ENCODE measurements around the gene BAIAP3. TPM values are rescaled to one million over a fixed set of nuclear protein-coding genes. Genes with fewer than 3 reads are reported as not detected.

The BAIAP3 gene
- total RNA-seq, 2 donors from 2014 or later, result 2.5 to 15.7 TPM

DNA sequence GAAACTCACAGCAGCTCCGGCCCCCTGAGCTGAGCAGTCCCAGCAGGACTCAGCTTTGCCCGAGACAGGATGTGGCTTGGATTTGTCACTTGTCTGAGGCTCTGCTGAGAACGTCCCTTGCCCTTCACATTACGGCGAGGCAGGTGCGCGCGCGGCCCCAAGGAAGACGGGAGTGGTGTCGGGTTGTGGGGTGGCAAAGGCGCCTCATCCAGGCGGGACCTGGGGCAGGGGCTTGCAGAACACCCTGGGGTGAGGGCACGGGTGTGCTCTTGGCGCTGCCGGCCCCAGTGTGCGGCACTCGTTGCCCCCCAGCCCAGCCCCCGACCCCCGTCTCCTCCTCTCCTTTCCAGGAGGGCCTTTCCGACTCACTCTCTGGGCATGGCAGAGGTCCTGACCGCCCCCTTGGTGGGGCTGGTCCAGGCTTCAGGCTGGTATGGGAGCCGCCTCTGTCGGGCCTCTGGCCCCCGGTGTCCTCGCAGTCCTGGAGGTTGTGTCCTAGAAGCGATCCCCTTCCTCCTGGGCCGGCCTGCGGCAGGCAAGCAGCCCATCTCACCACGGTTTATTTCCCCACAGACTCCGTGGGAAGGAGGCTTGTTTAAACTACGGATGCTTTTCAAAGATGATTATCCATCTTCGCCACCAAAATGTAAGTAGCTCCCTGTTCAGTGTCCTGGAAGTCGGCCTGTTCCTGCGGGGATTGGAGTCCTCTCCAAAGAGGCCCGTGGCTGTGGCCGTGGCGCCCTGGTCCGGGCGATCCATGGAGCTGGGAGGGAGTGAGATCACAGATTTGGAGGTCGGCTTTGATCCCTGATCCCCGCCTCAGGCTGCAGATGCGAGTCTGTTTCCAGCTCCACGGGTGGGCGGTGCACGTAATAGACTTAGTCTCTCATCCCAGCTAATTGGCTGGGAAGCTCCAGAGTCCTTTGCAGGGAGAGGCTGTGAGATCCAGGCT is 18.1 kb upstream of the BAIAP3 start:
- ATAC-seq (ENCODE audit: insufficient number of reproducible peaks, low FRiP score, low read depth) (no peak), DNase-seq (ENCODE audit: low spot score) (no peak)
- Histone ChIP-seq H3K4me1 (ENCODE audit: control insufficient read depth in 1 of 2, low read depth in 2 of 2) (peaks cover 19 to 37% of the 10 kb centered on the region in 2 donors), H3K9me3 (no peaks in the 10 kb centered on the region), H3K27ac (no peak overlapping the region), H3K4me3 (no peak overlapping the region), H3K36me3 (peaks cover 66% of the 10 kb centered on the region), H3K27me3 (replicated peaks; ENCODE audit: insufficient read depth) (no peaks in the 10 kb centered on the region)
- TF ChIP-seq, protein P1, sequence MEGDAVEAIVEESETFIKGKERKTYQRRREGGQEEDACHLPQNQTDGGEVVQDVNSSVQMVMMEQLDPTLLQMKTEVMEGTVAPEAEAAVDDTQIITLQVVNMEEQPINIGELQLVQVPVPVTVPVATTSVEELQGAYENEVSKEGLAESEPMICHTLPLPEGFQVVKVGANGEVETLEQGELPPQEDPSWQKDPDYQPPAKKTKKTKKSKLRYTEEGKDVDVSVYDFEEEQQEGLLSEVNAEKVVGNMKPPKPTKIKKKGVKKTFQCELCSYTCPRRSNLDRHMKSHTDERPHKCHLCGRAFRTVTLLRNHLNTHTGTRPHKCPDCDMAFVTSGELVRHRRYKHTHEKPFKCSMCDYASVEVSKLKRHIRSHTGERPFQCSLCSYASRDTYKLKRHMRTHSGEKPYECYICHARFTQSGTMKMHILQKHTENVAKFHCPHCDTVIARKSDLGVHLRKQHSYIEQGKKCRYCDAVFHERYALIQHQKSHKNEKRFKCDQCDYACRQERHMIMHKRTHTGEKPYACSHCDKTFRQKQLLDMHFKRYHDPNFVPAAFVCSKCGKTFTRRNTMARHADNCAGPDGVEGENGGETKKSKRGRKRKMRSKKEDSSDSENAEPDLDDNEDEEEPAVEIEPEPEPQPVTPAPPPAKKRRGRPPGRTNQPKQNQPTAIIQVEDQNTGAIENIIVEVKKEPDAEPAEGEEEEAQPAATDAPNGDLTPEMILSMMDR (IDR thresholded peaks at IDR 0.05), result no peak

DNA sequence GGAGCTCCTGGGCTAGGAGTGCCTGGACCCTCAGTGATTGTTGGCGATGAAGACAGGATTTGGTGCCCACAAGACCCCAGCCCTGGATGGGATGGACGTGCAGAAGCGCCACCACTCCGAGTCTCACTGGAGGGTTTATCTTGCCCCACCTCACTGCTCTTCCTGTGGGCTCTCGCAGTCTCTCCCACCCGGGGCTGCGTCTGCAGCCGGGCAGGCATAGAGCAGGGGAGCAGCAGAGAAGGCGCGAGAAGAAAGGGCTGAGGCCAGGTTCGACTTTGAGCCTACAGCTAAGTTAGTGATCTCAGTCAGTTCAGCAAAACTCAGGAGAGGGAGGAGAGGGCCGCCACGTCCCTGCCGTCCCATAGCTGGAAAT is 17.4 kb upstream of the BAIAP3 start:
- ATAC-seq (ENCODE audit: insufficient number of reproducible peaks, low FRiP score, low read depth) (no peak), DNase-seq (ENCODE audit: low spot score) (no peak)
- H3K27ac ChIP-seq, result no peak overlapping the region
- H3K9me3 ChIP-seq, result no peaks in the 10 kb centered on the region
- TF ChIP-seq, protein P1 (IDR thresholded peaks at IDR 0.05), result no peak
- H3K27me3 ChIP-seq (replicated peaks; ENCODE audit: insufficient read depth), result no peaks in the 10 kb centered on the region
- no peak overlapping the region for H3K4me3 ChIP-seq
- peaks cover 72% of the 10 kb centered on the region for H3K36me3 ChIP-seq
- H3K4me1 ChIP-seq (ENCODE audit: control insufficient read depth in 1 of 2, low read depth in 2 of 2), result peaks cover 15 to 30% of the 10 kb centered on the region in 2 donors

DNA sequence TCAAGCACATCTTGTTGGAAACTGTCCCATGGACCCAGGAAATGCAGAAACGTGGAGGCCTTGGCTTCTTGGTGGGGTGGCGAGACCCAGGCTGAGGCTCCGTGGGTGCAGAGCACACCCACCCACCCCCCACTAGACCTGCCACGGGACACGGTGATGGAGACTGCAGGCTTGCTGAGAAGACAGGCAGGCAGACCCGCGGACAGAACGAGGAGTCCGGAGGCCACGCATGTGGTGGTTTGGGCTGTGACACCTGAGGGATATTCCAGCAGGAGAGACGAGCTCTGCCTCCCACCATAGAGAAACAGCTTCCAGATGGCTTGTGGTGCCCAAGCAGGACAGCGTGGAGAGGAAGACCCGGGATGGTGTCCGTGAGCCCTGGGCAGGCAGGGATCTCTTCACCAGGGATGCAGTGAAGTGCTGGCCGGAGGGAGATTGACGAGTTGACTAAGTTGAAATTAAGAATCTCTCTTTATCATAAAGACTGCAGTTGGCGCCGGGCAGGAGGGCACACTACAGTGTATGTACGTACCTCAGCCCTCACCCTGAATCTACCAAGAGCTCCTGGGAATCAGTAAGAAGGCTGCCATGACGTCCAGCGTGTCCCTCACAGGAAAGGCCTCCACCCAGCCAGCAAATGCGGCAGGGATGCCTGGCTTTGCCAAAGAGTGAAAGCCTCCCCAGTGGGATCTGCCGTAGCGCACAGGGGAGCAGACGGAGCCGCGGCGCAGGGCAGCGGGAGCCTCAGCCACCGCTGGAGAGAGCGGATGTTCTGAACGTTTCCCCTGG is 15.8 kb upstream of the BAIAP3 start:
- Histone ChIP-seq H3K9me3 (no peaks in the 10 kb centered on the region), H3K27ac (no peak overlapping the region), H3K4me3 (no peak overlapping the region), H3K36me3 (peaks cover 76% of the 10 kb centered on the region), H3K4me1 (ENCODE audit: control insufficient read depth in 1 of 2, low read depth in 2 of 2) (peaks cover 0 to 14% of the 10 kb centered on the region in 2 donors), H3K27me3 (replicated peaks; ENCODE audit: insufficient read depth) (no peaks in the 10 kb centered on the region)
- DNase-seq (ENCODE audit: low spot score) (no peak), ATAC-seq (ENCODE audit: insufficient number of reproducible peaks, low FRiP score, low read depth) (no peak)
- TF ChIP-seq, protein P1 (IDR thresholded peaks at IDR 0.05), result no peak

DNA sequence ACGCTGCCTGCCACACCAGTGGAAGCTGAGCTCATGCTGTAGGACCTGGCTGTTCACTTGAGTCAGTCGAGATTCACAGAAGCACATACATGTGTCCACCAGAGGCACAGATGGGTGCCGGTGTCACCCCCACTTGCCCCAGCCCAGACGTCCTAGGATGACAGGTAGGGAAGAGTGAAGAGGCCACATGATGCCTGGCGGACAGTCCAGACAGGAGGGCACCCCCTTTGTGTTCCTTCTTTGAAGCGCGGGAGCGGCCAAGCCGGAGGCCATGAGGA is 15.2 kb upstream of the BAIAP3 start:
- peaks cover 79% of the 10 kb centered on the region for H3K36me3 ChIP-seq

DNA sequence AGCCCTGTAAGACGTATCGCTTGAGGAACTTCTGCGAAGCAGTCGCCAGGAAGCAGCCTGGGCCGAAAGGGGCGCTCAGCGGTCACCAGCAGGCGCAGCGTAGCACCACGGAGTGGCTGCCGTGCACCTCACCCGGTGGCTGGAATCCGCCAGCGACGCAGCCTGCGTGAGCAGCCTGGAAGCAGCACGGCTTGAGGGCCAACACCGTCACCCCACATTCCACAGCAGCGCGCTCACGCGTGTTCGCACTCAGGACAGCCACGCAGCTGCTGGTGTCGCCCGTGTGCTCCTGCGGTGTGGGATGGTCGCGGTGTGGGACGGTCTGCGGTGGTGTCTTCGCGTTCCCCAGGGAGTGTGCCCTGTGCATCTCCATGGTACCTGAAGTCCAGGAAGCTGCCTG is 14.4 kb upstream of the BAIAP3 start:
- no peak for ATAC-seq (ENCODE audit: insufficient number of reproducible peaks, low FRiP score, low read depth)
- Histone ChIP-seq H3K4me1 (ENCODE audit: control insufficient read depth in 1 of 2, low read depth in 2 of 2) (peaks cover 0 to under 1% of the 10 kb centered on the region in 2 donors), H3K9me3 (no peaks in the 10 kb centered on the region), H3K27ac (no peak overlapping the region), H3K4me3 (no peak overlapping the region), H3K27me3 (replicated peaks; ENCODE audit: insufficient read depth) (no peaks in the 10 kb centered on the region), H3K36me3 (peaks cover 84% of the 10 kb centered on the region)
- DNase-seq (ENCODE audit: low spot score), result no peak
- TF ChIP-seq, protein P1 (IDR thresholded peaks at IDR 0.05), result no peak

More for the DNA sequence above, 15.2 kb upstream of the BAIAP3 start:
- no peak overlapping the region for H3K27ac ChIP-seq
- peaks cover 0 to 8% of the 10 kb centered on the region in 2 donors for H3K4me1 ChIP-seq (ENCODE audit: control insufficient read depth in 1 of 2, low read depth in 2 of 2)
- ATAC-seq (ENCODE audit: insufficient number of reproducible peaks, low FRiP score, low read depth), result no peak
- H3K9me3 ChIP-seq, result no peaks in the 10 kb centered on the region
- TF ChIP-seq, protein P1 (IDR thresholded peaks at IDR 0.05), result no peak
- H3K4me3 ChIP-seq, result no peak overlapping the region
- DNase-seq (ENCODE audit: low spot score), result no peak
- no peaks in the 10 kb centered on the region for H3K27me3 ChIP-seq (replicated peaks; ENCODE audit: insufficient read depth)
